ENCODE measurements around the gene PKNOX1. TPM values are rescaled to one million over a fixed set of nuclear protein-coding genes. Genes with fewer than 3 reads are reported as not detected.

PKNOX1 gene
- total and polyA plus RNA-seq, 9 of the 15 experiments (the other 6 are each of a cell fraction or from before 2014, with no cell fraction given) = 8.8 to 25.9 (median 13.2) TPM

DNA sequence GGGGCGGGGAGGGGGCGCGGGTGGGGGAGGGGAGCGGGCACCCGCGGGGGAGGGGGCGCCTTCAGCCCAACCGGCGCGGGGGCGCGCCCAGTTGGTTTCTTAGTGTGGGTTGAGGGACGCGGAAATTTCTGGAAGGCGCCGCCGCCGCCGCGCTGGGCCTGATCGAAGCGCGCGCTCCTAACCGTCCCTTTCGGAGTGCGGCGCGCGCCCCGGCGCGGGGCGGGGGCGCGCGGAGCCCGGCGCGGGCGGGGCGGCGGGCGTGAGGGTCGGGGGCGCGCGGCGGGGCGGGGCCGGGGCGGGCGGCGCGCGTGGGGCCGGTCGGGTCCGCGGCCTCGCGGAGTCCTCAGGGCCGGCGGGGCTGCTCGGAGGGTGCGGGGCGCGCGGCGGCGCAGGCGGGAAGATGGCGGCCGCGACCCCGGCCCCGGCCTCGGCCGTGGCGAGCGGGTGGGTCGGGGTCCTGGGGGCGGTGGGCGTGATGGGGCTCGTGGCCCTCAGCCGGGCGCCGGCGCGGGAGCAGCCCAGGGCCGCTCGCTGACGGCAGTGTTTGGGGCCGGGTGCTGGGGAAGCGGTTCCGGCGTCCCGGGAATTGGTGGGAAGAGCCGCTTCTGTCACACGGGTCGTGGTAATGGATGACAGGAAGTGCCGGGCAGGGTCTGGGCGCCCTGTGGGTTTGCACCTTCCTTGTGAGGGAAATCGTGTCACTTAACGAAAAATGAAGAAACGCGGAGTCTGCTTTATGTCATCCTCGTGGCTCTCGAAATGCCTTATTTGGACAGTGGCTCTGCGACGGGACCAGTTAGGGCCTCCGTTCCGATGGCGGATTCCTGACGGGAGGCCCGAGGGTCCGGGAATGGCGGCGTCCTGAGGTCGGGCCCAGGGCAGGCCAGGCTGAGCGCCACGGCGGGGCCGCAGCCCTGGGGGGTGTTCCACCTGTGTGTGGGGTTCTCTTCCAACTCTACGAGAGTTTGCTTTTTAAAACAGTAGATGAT, 764 bp downstream of the PKNOX1 start (continued):
- no peak for TF ChIP-seq RBM15 (IDR thresholded peaks at IDR 0.05; ENCODE audit: insufficient read depth, low read length)
- peak; percentile 49; the same call in 1 of the 2 replicates for TF ChIP-seq ZNF347 (CRISPR knock-in tag; IDR thresholded peaks at IDR 0.05; ENCODE audit: low read depth)
- peak; percentile 29; the same call in 1 of the 2 replicates for TF ChIP-seq GABPB1 (CRISPR knock-in tag; IDR thresholded peaks at IDR 0.05)
- TF ChIP-seq RBFOX2 (IDR thresholded peaks at IDR 0.05; ENCODE audit: low read depth, low read length) = peak; percentile 80
- peak; percentile 51; the same call in 1 of the 2 replicates for TF ChIP-seq CXXC5 (CRISPR knock-in tag; IDR thresholded peaks at IDR 0.05)
- peak; percentile 17 for TF ChIP-seq HNRNPK (IDR thresholded peaks at IDR 0.05; ENCODE audit: low read depth, low read length, poor library complexity, severe bottlenecking)
- TF ChIP-seq PBX2 (CRISPR knock-in tag; IDR thresholded peaks at IDR 0.05; ENCODE audit: low read depth) = no peak
- 0 out of 2 replicates have a peak, but pooled peaks have one; percentile 3 for TF ChIP-seq PBX2 (tag; conservative IDR thresholded peaks at IDR 0.05; ENCODE audit: low read depth)
- TF ChIP-seq, protein P1, sequence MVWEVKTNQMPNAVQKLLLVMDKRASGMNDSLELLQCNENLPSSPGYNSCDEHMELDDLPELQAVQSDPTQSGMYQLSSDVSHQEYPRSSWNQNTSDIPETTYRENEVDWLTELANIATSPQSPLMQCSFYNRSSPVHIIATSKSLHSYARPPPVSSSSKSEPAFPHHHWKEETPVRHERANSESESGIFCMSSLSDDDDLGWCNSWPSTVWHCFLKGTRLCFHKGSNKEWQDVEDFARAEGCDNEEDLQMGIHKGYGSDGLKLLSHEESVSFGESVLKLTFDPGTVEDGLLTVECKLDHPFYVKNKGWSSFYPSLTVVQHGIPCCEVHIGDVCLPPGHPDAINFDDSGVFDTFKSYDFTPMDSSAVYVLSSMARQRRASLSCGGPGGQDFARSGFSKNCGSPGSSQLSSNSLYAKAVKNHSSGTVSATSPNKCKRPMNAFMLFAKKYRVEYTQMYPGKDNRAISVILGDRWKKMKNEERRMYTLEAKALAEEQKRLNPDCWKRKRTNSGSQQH (CRISPR knock-in tag; IDR thresholded peaks at IDR 0.05) = 0 out of 2 replicates have a peak, but pooled peaks have one; percentile 61
- 0 out of 2 replicates have a peak, but pooled peaks have one; percentile 64 for TF ChIP-seq THAP7 (CRISPR knock-in tag; IDR thresholded peaks at IDR 0.05)
- no peak for TF ChIP-seq ZNF384 (IDR thresholded peaks at IDR 0.05; ENCODE audit: low read depth, low read length)
- peak; percentile 58 for TF ChIP-seq SUPT5H (IDR thresholded peaks at IDR 0.05)
- peak; percentile 62; the same call in 1 of the 2 replicates for TF ChIP-seq MYC (IDR thresholded peaks at IDR 0.05; ENCODE audit: low read depth, low read length)
- TF ChIP-seq MYC (CRISPR knock-in tag; IDR thresholded peaks at IDR 0.05; ENCODE audit: borderline replicate concordance, low read depth) = no peak
- TF ChIP-seq, protein P2, sequence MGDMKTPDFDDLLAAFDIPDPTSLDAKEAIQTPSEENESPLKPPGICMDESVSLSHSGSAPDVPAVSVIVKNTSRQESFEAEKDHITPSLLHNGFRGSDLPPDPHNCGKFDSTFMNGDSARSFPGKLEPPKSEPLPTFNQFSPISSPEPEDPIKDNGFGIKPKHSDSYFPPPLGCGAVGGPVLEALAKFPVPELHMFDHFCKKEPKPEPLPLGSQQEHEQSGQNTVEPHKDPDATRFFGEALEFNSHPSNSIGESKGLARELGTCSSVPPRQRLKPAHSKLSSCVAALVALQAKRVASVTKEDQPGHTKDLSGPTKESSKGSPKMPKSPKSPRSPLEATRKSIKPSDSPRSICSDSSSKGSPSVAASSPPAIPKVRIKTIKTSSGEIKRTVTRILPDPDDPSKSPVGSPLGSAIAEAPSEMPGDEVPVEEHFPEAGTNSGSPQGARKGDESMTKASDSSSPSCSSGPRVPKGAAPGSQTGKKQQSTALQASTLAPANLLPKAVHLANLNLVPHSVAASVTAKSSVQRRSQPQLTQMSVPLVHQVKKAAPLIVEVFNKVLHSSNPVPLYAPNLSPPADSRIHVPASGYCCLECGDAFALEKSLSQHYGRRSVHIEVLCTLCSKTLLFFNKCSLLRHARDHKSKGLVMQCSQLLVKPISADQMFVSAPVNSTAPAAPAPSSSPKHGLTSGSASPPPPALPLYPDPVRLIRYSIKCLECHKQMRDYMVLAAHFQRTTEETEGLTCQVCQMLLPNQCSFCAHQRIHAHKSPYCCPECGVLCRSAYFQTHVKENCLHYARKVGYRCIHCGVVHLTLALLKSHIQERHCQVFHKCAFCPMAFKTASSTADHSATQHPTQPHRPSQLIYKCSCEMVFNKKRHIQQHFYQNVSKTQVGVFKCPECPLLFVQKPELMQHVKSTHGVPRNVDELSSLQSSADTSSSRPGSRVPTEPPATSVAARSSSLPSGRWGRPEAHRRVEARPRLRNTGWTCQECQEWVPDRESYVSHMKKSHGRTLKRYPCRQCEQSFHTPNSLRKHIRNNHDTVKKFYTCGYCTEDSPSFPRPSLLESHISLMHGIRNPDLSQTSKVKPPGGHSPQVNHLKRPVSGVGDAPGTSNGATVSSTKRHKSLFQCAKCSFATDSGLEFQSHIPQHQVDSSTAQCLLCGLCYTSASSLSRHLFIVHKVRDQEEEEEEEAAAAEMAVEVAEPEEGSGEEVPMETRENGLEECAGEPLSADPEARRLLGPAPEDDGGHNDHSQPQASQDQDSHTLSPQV (IDR thresholded peaks at IDR 0.05) = 0 out of 2 replicates have a peak, but pooled peaks have one; percentile 33
- TF ChIP-seq PHF8 (IDR thresholded peaks at IDR 0.05; ENCODE audit: borderline replicate concordance, low read length) = peak; percentile 71; the same call in 1 of the 2 replicates
- TF ChIP-seq ZNF232 (CRISPR knock-in tag; IDR thresholded peaks at IDR 0.05) = no peak

Data from K562 (cell line).